SK-N-MC (cell line): Measurements from ENCODE around the gene DGCR2.

ENCODE experiments used
- EZH2 ChIP-seq: fragments of 200-600 bp; sonication (generic); IDR thresholded peaks from one replicate; pipeline ENCODE4 v1.6.1; 2017; ENCODE audit warnings: antibody characterized with exemption
- POLR2AphosphoS5 ChIP-seq: IDR thresholded peaks from 2 replicates; pipeline ENCODE4 v1.6.1; 2012; ENCODE audit warnings: mild to moderate bottlenecking, low read depth, low read length, borderline replicate concordance

GRCh38 chr22:19103880-19104821 lies 18.1 kb downstream of the DGCR2 start:
- TF ChIP-seq EZH2 = no peak
- no peak for TF ChIP-seq POLR2AphosphoS5
